Fibroblast of lung (primary cell): ENCODE results near the gene NHS.

Experiments used
- CTCF ChIP-seq, 2 donors: IDR thresholded peaks in 1 of 2; conservative IDR thresholded peaks in 1 of 2; 1 replicate in 1 of 2; 2 replicates in 1 of 2; pipeline ENCODE4 v1.5.1; 2011 to 2012; ENCODE audit warnings: low read length in 2 of 2, control low read depth in 1 of 2, inconsistent platforms in 1 of 2, low read depth in 1 of 2, mild to moderate bottlenecking in 1 of 2
- EZH2 ChIP-seq: IDR thresholded peaks from 2 replicates; pipeline ENCODE4 v1.5.1; 2012; ENCODE audit warnings: low read length, control low read depth, mild to moderate bottlenecking; ENCODE audit errors: missing control alignments

- TF ChIP-seq EZH2 (no peak), CTCF (conservative IDR thresholded peaks at IDR 0.05 in 1 of 2, IDR thresholded peaks at IDR 0.05 in 1 of 2; ENCODE audit: low read depth in 1 of 2, low read length in 2 of 2) (no peak)
These were observed 281.0 kb downstream of the NHS start for GRCh38 chrX:17656035-17656418.
